Measurements from ENCODE around the gene ZC2HC1C. TPM values are rescaled to one million over a fixed set of nuclear protein-coding genes. Genes with fewer than 3 reads are reported as not detected.

Gene ZC2HC1C
- total RNA-seq, 1 experiment from 2014 or later, result 1.4 TPM

GRCh38 chr14:75120541-75121291 is 51.3 kb downstream of the ZC2HC1C start:
- no peak overlapping the region for H2BK20ac ChIP-seq (ENCODE audit: low read depth, low read length, poor library complexity, severe bottlenecking)
- no peak overlapping the region for H3K56ac ChIP-seq (ENCODE audit: insufficient read length, low read depth, low read length)
- no peak overlapping the region for H3K4me3 Mint-ChIP-seq
- H3K79me2 ChIP-seq (ENCODE audit: insufficient read depth, low read length), result no peaks in the 10 kb centered on the region
- H3K23ac ChIP-seq (ENCODE audit: insufficient read length, low read depth, low read length), result no peak overlapping the region
- no CpG with 5 or more reads among the region's 3 CpGs for WGBS (ENCODE audit: extremely low coverage, insufficient read length, low lambda C conversion rate)
- no peak overlapping the region for H4K5ac ChIP-seq (ENCODE audit: insufficient read length, low read depth, low read length)
- H3K4ac ChIP-seq (ENCODE audit: low read depth, low read length), result no peak overlapping the region
- H3K27me3 ChIP-seq (ENCODE audit: insufficient read depth, low read length), result no peaks in the 10 kb centered on the region
- no peak overlapping the region for H3K18ac ChIP-seq (ENCODE audit: insufficient read length, low read depth, low read length)
- H3K4me1 Mint-ChIP-seq, result peaks cover 3 to 9% of the 10 kb centered on the region in 2 experiments
- no peaks in the 10 kb centered on the region for H4K20me1 ChIP-seq (ENCODE audit: control insufficient read depth, insufficient read depth, insufficient read length)
- no peak overlapping the region for H2BK5ac ChIP-seq (ENCODE audit: insufficient read length, low read length)
- H2BK120ac ChIP-seq (ENCODE audit: low read depth, low read length, poor library complexity, severe bottlenecking), result no peak overlapping the region
- H3K9ac ChIP-seq (ENCODE audit: extremely low read depth, insufficient read length, low read length), result no peak overlapping the region
- H3T11ph ChIP-seq (ENCODE audit: low read length), result no peak overlapping the region
- no peak for TF ChIP-seq CTCF (conservative IDR thresholded peaks at IDR 0.05)
- no peak overlapping the region for H3K4me2 ChIP-seq (ENCODE audit: insufficient read depth, insufficient read length, low read length)
- H3K36me3 Mint-ChIP-seq (ENCODE audit: insufficient read depth in 1 of 3, low read depth in 3 of 3), result peaks cover 2 to 46% (median 40%) of the 10 kb centered on the region in 3 experiments; a peak in 6 of 7 replicates
- H2AK5ac ChIP-seq (ENCODE audit: insufficient read length, low read length), result no peak overlapping the region
- H3K14ac ChIP-seq (ENCODE audit: insufficient read depth, low read length), result no peak overlapping the region
- H2BK12ac ChIP-seq (ENCODE audit: insufficient read length, low read depth, low read length), result no peak overlapping the region
- no peak overlapping the region for H4K8ac ChIP-seq (replicated peaks; ENCODE audit: insufficient read length, low read depth, low read length)
- no peaks in the 10 kb centered on the region for H3K4me1 ChIP-seq (ENCODE audit: insufficient read depth, low read length)
- H3K27me3 Mint-ChIP-seq (ENCODE audit: low read depth), result no peaks in the 10 kb centered on the region
- no peak overlapping the region for H3K27ac ChIP-seq (ENCODE audit: insufficient read length, low read depth, low read length)
- no peaks in the 10 kb centered on the region for H3K9me3 Mint-ChIP-seq
- no peak for DNase-seq
- H2BK15ac ChIP-seq (ENCODE audit: low read depth, low read length), result no peak overlapping the region
- no peaks in the 10 kb centered on the region for H3K23me2 ChIP-seq (ENCODE audit: insufficient read length, low read depth, low read length, poor library complexity, severe bottlenecking)
- no peaks in the 10 kb centered on the region for H3K79me1 ChIP-seq (ENCODE audit: insufficient read depth, low read depth, low read length, poor library complexity, severe bottlenecking)
- H3K9me3 ChIP-seq (ENCODE audit: control insufficient read depth, low read depth, low read length), result no peaks in the 10 kb centered on the region
- no peak overlapping the region for H3K27ac Mint-ChIP-seq
- no peak overlapping the region for H2AFZ ChIP-seq (ENCODE audit: low read length)
- no peak overlapping the region for H4K91ac ChIP-seq (ENCODE audit: insufficient read length, low read depth, low read length)
